Measurements from ENCODE around the gene GAB4. TPM values are rescaled to one million over a fixed set of nuclear protein-coding genes. Genes with fewer than 3 reads are reported as not detected.
"Not testable (repeated sequence)": the region's sequence is repeated elsewhere in the genome, so short reads cannot be mapped to it uniquely, and the experiment has no call there.

GAB4 gene
- polyA plus RNA-seq (2012; ENCODE audit: missing spikeins): not detected

- DNase-seq (ENCODE audit: insufficient read length): no peak
- TF ChIP-seq TAF1 (IDR thresholded peaks at IDR 0.05; ENCODE audit: borderline replicate concordance, low read depth, low read length): no peak
- TF ChIP-seq POLR2AphosphoS5 (IDR thresholded peaks at IDR 0.05; ENCODE audit: low read depth, low read length): no peak
- no peak for TF ChIP-seq POLR2A (IDR thresholded peaks at IDR 0.05; ENCODE audit: low read depth, low read length)
- FAIRE-seq: no peak
These were observed at the start of gene GAB4 for GRCh38 chr22:17007852-17008731. Gene GAB4 (minus strand): TSS chr22:17008222. CDS start chr22:17008114, 108 bp downstream.

GRCh38 chr22:17056807-17057206 is 48.8 kb upstream of the GAB4 start:
- no peak for DNase-seq (ENCODE audit: insufficient read length)
- TF ChIP-seq POLR2AphosphoS5 (IDR thresholded peaks at IDR 0.05; ENCODE audit: low read depth, low read length) (no peak), TAF1 (IDR thresholded peaks at IDR 0.05; ENCODE audit: borderline replicate concordance, low read depth, low read length) (no peak), POLR2A (IDR thresholded peaks at IDR 0.05; ENCODE audit: low read depth, low read length) (no peak)

GRCh38 chr22:17056058-17056457 is 48.0 kb upstream of the GAB4 start:
- DNase-seq (ENCODE audit: insufficient read length) (no peak), FAIRE-seq (no peak)

More at GRCh38 chr22:17056807-17057206, 48.8 kb upstream of the GAB4 start:
- FAIRE-seq: no peak

GRCh38 chr22:17047656-17048055 is 39.6 kb upstream of the GAB4 start:
- TF ChIP-seq POLR2A (IDR thresholded peaks at IDR 0.05; ENCODE audit: low read depth, low read length): no peak
- no peak for TF ChIP-seq POLR2AphosphoS5 (IDR thresholded peaks at IDR 0.05; ENCODE audit: low read depth, low read length)
- no peak for TF ChIP-seq TAF1 (IDR thresholded peaks at IDR 0.05; ENCODE audit: borderline replicate concordance, low read depth, low read length)
- DNase-seq (ENCODE audit: insufficient read length): no peak
- FAIRE-seq: no peak

More at GRCh38 chr22:17056058-17056457, 48.0 kb upstream of the GAB4 start:
- TF ChIP-seq POLR2A (IDR thresholded peaks at IDR 0.05; ENCODE audit: low read depth, low read length): no peak

GRCh38 chr22:17046566-17047348 is 38.7 kb upstream of the GAB4 start:
- TF ChIP-seq POLR2A (IDR thresholded peaks at IDR 0.05; ENCODE audit: low read depth, low read length) (no peak), POLR2AphosphoS5 (IDR thresholded peaks at IDR 0.05; ENCODE audit: low read depth, low read length) (no peak), TAF1 (IDR thresholded peaks at IDR 0.05; ENCODE audit: borderline replicate concordance, low read depth, low read length) (no peak)
- DNase-seq (ENCODE audit: insufficient read length): no peak
- FAIRE-seq: no peak

- TF ChIP-seq POLR2A (IDR thresholded peaks at IDR 0.05; ENCODE audit: low read depth, low read length): no peak
- TF ChIP-seq TAF1 (IDR thresholded peaks at IDR 0.05; ENCODE audit: borderline replicate concordance, low read depth, low read length): no peak
- FAIRE-seq (no peak), DNase-seq (ENCODE audit: insufficient read length) (no peak)
These were observed 35.5 kb upstream of the GAB4 start for GRCh38 chr22:17043521-17043920.

GRCh38 chr22:17036842-17037711 is 29.1 kb upstream of the GAB4 start:
- peak; percentile 81 for FAIRE-seq
- not testable (repeated sequence) for DNase-seq (ENCODE audit: insufficient read length)

- not testable (repeated sequence) for DNase-seq (ENCODE audit: insufficient read length); FAIRE-seq
These were observed 28.2 kb upstream of the GAB4 start for GRCh38 chr22:17035976-17036841.

GRCh38 chr22:17035246-17035645 is 27.2 kb upstream of the GAB4 start:
- TF ChIP-seq POLR2A (IDR thresholded peaks at IDR 0.05; ENCODE audit: low read depth, low read length): no peak
- no peak for TF ChIP-seq POLR2AphosphoS5 (IDR thresholded peaks at IDR 0.05; ENCODE audit: low read depth, low read length)
- no peak for TF ChIP-seq TAF1 (IDR thresholded peaks at IDR 0.05; ENCODE audit: borderline replicate concordance, low read depth, low read length)
- FAIRE-seq (no peak), DNase-seq (ENCODE audit: insufficient read length) (no peak)

- not testable (repeated sequence) for DNase-seq (ENCODE audit: insufficient read length); FAIRE-seq
These were observed 26.5 kb upstream of the GAB4 start for GRCh38 chr22:17034532-17034931.

GRCh38 chr22:17032277-17032676 is 24.3 kb upstream of the GAB4 start:
- DNase-seq (ENCODE audit: insufficient read length); FAIRE-seq: not testable (repeated sequence)

- not testable (repeated sequence) for DNase-seq (ENCODE audit: insufficient read length); FAIRE-seq
These were observed 16.4 kb upstream of the GAB4 start for GRCh38 chr22:17024380-17024779.

GRCh38 chr22:17015552-17015951 is 7.5 kb upstream of the GAB4 start:
- not testable (repeated sequence) for DNase-seq (ENCODE audit: insufficient read length); FAIRE-seq

- not testable (repeated sequence) for FAIRE-seq; DNase-seq (ENCODE audit: insufficient read length)
These were observed 6.0 kb upstream of the GAB4 start for GRCh38 chr22:17014101-17014440.

All from GM12892 (cell line).